Fibroblast of gingiva (primary cell): ENCODE measurements around the gene ATF6.

Experiments
- DNase-seq: peaks from one replicate; pipeline ENCODE4 v3.0.0-alpha.2; 2011; ENCODE audit warnings: low read depth

Gene ATF6

DNA sequence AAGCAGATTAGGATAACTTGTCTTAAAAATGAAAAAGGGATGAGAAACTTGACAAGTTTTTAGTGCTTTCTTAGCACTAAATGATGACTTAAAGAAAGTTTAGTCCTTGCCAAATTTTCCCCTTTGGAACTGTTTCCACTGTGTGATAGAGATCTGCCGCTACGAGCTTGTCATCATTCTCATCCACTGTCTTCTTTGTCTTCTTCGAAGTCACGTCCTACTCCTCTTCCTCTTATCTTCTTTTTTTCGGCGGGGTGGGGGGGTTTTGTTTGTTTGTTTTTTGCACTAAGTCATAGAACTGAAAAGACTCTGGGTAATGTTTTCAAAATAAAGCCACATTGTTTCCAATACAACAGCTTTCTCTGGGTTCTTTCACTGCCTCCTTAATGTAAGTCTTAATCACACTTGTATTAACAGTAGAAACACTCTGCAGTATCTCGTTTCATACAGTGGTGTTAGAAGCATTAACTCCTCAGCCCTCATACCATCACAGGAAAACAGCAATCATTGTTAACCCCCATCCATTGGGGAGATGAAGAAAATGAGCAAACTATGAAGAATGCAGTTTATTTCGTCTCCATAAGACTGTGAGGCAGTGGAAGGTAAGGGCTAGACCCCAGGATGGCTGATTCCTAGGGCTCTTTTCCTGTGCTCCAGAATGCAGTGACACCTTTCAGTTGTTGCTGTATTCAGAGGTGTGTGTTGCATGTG, 175.8 kb downstream of the ATF6 start:
- no peak for DNase-seq

DNA sequence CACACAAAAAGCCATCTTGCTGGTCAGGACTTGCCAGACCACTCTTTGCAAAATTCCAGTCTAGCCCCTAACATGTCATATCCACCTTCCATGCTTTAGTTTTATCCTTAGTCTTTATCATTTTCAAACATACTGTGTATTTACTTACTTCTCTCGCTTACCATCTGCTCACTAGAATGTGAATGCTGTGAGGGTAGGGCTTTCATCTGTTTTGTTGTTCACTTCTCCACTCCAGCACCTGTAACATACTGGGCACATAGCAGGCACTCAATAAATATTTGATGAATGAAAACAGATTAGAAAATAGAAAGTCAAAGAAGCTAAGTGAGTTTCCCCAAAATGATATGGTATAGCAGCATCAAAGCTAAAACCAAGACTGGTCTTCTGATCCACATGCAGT, 177.6 kb downstream of the ATF6 start:
- DNase-seq = no peak

DNA sequence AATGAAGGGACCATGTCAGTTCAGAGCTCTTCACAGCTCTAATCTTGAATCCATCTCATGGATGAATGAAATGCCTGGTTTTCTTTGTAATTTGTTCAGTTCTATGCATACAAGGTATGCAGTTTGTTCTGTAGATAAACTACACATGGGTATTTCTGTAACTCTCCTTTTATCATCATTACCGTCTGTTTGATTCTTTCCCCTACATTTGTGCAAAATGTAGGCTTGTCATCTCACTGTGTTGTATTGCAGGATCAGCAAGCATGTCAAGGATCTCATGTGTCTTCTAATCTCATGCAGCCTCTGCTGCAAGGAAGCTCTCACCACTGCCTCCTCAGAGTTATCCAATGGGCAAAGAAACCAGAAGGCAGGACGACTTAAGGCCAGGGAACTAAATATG, 178.3 kb downstream of the ATF6 start:
- DNase-seq = no peak

DNA sequence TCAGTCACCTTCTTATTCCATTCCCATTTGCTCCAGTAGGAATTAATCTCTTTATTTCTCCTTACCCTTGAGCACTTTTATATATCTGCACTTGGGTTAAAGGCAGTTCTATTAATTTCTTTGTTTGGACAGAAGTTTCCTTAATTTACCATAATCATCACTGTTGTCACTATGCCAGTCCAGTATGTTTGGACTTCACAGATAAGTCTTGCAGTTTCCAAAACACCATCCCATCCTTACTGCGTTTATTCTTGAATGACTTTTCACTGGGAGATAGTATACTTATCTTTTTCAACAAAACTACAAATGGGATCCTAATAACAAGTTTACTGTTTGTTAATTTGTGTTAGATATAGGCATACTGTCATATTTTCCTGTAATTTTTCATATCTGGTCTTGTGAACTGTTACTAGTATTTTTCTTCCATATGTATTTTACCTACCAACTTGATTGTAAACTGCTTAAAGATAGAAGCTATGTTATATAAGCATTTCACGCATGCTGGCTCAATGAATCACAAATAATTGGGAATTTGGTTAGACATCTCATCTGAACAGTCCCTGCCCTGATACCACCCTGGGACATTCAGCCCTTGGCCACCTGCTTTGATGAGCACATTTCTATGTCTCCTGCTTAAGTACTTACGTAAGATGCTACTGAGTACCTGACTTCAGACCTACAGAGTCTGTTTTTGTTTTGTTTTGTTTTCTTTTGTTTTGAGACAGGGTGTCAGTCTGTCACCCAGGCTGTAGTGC, 179.4 kb downstream of the ATF6 start:
- no peak for DNase-seq

DNA sequence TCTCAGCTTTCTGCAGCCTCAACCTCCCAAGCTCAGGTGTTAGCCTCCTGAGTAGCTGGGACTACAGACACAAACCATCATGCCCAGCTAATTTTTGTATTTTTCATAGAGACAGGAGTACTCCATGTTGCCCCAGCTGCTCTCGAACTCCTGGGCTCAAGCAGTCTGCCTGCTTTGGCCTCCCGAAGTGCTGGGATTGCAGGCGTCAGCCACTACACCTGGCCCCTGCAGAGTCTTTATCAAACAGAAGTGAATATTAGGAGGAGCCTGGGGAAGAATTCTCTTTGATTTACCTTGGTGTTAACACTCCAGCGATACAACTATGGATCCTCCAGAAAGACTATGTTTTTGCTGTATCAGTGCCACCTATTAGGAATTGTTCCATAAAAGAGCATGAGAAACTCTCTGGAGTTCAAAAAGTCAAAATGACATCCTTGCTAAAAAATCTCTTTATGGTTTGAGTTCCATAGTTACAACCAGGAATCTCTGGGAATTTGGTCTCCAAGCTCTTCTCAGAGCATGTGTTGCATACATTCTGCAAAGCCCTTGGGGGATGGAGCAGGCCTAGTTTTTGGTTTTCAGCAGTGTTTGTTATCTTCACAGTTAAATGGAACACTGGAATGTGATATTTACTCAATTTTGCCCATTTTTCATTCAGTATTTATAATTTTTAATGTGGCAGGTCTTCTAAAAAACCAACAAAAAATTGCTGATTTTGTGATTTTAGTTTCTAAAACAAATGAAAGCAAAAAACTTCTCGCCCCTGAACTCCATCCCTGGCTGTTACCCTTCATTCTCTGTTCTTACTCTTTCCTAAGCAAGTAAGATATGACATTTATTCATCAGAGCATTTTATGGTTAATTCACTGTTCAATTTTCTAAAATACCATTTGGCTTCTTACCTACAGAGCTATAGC, 180.2 kb downstream of the ATF6 start:
- DNase-seq = peak; percentile 51

DNA sequence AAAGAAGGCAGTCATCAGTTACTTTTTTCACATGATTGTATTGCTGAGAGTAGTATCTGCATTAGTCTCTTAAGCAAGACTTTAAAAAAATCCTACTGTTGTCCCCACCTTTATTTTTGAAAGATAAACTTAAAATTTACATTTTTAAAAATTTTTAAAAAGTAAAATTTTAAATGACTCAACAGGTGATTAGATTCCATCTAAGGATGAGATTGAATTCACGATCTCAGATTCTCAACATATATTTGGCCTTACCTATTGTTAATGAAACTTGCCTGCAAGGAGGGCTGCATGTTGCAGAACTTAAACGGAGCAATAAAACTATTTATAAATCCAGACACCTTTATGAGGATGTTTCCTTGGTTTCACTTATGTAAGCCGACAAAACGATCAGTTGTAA, 182.3 kb downstream of the ATF6 start:
- no peak for DNase-seq

DNA sequence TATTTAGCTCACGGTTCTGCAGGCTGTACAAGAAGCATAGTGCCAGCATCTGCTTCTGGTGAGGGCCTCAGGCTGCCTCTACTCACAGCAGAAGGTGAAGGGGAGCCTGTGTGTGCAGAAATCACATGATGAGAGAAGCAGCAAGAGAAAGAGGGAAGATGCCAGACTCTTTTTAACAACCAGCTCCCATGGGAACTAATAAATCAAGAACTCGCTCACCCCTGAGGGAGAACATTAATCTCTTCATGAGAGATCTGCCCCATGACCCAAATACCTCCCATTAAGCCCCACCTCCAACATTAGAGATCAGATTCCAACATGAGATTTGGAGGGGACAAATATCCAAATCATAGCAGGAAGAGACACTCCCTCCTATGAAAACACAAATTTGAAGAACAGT, 183.4 kb downstream of the ATF6 start:
- no peak for DNase-seq

DNA sequence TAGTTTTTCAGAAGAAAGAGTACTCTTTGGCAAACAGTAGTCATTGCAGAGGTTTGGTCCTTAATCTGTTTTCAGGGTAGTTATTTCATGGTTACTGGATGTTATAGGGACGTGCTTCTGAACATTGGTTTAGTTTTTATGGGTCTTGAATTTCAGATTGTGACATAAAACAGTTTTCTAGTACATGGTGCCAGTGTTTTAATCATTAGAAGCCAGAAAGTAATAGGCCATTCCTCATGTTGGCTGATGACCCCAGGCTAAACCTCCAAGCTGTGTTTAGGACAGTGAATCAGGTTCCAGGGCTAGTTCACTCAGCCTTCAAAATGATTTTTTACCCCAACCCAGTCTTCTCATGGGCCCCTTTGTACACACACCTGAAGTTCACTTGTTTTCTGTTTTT, 184.3 kb downstream of the ATF6 start:
- DNase-seq = no peak

DNA sequence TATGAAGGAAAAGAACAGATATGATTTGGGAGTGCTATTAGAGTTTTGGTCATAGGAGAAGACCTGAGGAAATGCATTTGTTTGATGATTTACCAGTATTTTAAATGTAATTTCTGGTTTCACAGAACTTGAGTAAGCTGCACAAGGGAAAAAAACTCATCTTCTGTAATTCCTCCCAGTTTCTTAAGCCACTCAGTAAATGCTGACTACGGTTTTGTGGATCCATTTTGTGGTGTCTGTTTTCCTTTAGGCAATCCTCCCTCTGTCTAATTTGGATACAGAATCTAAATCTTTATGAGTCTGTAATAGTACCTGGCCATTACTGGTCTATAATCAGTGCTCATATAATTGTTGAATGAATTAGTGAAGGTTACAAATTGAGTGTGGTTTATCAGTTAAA, 185.5 kb downstream of the ATF6 start:
- no peak for DNase-seq

DNA sequence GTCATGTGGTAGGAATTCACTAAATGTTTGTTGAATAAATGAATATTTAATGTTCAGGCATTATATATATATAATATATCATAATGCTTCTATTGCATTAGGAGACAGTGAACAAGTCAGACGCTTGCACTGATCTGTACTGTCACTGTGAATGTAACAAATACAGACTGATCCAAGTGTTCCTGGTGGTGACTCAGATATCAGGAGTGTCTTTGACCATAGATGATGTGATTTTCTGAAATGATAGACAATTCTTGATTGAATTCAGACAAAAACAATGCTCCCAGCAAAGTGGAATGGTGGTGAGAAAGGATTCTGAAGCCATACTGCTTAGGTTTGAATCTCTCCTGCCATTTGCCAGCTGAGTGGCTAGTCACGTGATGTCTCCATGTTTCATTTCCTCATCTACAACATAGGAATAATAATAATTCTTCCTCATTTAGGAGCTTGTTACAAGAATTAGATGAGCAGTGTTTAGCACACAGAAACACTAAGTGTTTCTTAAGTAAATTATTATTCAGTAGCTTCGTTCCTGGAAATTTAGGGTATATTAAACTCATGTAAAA, 186.6 kb downstream of the ATF6 start:
- no peak for DNase-seq

DNA sequence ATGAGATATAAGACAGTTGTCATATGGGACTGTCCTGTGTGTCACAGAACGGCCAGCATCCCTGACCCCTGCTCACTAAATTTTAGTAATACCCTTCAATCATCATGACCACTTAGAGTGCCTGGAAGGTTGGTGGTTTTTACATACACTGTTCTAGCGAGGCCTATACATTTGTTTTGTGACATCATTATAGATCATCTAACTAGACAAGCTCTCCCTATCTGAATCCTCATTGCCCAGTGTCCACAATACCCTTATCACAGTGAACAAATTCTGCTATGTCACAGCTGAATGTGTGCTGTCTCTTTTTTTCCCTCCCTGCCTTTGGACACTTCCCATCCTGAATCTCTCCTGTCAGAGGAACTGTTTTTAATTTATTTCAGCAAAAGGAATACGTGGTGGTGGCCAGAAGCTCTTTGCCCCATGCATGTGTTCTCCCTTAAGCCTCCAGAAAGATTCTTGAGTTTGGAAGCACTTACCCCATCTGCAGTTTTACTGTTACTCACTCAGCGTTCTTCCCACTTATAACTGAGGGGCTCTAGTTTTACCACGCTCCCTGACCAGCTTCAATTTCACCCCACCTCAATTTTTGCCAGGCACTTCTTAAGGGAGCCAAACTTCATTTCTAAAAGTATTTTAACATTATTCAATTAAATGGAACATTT, 187.3 kb downstream of the ATF6 start:
- DNase-seq = peak; percentile 46

DNA sequence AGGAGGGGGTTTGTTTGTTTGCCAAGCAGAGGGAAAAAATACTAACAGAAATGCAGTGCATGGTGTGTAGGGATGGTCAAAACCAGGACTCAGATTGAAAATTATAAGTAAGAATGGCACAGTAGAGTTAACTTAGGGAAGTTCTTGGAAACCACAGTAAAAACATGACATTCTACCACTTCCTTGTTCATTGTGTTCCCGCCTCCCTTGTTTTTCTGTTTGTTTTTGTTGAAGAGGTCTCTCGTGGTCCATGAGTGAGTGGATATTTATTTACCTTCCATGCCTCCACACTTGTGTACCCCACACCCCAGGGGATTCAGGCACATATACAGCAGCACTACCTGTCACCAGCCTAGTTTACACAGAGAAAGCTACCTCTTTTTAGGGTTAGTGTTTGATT, 187.9 kb downstream of the ATF6 start:
- no peak for DNase-seq

DNA sequence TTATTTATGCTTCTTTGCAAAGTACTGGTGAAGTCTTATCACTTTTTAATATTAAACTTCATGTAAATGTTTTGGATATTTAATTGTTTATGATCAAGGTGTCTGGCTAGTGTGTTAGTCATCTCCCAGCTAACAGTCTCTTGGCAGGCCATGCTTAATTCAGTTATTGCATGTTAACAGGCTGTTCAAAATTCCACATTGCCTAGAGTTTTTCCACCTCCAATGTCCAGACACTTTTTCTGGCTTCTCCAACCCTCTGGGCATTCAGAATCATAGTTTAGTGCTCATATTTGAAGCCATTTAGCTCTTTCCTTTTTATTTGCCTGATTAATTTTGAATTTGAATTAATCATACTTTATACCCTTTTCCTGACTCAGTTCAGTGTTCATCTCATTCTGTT, 188.3 kb downstream of the ATF6 start:
- DNase-seq = no peak

DNA sequence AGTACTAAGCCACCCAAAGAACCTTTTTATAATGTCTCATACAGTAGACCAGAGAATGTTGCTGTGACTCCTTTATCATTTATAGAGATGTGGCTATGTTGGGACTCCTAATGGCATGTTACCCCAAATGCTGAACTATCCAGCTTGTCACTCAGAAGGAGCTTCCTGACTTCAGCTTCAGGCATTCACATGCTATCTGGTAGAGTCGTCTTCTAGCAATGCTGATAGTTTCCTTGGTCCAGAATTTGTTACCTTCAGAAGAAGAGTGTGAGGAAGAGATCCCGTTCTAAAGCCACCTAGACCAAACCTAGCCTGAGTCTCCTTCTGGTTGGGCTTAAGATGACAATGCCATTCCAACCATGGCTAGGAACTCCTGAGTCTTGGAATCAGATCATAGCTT, 189.5 kb downstream of the ATF6 start:
- DNase-seq = no peak

DNA sequence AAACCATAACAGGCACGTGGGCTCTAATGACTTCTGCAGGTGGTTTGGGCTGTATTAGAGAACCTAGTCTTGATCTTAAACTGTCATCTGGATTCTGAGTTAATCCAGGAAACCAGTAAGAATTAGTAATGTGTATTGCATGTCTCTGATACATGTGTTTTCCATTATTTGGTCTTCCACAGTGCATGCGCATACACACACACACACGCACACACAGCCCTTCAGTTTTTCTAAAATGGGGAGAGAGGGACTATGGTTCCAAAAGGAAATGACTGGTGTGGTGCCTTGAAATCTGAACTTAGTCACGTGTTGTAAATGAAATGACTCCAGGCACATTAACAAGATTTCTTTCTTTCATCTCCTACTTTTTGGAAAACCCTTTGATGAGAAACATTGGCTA, 190.0 kb downstream of the ATF6 start:
- peak; percentile 95 for DNase-seq

DNA sequence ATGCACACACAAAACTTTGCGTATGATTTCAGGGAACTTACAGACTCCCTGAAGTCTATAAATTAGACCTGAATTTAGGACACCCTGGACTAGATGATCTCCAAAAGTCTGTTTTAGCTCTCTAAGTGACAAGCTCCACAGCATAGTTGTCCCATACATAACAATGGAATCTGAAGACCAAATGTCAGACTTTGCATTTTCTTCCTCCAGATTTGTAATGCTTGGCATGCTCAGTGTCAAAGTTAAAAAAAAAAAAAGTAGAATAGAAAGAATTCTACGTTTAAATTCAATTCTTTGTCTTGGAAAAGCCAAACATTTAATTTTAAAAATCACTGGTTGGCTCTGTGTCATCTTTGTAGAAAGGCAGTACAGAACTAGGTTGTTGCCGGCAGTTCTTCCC, 190.8 kb downstream of the ATF6 start:
- DNase-seq = no peak

DNA sequence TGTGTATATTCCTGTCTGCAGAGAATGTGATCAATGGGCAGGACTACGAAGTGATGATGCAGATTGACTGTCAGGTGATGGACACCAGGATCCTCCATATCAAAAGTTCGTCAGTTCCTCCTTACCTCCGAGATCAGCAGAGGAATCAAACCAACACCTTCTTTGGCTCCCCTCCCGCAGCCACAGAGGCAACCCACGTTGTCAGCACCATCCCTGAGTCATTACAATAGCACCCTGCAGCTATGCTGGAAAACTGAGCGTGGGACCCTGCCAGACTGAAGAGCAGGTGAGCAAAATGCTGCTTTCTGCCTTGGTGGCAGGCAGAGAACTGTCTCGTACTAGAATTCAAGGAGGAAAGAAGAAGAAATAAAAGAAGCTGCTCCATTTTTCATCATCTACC, 192.3 kb downstream of the ATF6 start:
- no peak for DNase-seq

DNA sequence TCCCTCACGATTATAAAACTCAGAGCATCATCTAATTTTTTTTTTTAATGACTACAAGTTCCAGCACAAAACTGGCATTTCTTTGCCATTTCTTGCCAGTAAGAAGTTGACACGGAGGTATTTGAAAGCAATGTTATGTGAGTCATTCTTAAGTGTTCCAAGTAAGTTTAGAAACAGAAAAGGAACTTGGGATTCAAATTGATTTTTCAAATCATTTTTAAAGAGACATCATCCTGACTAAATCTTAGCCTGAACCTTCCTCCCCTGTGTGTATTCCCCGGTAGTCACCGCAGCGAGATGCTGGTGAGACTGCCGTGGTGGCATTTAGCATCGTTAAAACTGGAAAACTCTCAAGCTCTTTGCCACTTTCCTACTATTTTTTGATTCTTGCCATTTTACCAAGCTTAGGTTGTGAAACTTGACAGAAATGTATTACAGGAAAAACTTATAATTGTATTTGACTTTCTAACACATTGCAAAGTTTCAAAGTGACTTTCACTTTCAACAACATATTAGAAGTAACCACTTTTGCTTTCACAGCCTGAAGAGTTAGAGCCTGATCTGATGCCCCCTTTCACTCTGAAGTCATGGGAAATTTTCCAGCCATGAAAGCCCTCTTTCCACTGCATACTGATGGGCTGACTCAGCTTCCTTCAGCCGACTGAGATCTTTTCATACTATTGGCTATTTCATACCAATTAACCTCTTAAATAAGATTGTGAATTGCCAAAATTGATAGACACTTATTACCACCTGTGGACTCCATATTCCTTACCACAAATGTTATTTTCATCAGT, 196.2 kb downstream of the ATF6 start:
- peak; percentile 81 for DNase-seq

DNA sequence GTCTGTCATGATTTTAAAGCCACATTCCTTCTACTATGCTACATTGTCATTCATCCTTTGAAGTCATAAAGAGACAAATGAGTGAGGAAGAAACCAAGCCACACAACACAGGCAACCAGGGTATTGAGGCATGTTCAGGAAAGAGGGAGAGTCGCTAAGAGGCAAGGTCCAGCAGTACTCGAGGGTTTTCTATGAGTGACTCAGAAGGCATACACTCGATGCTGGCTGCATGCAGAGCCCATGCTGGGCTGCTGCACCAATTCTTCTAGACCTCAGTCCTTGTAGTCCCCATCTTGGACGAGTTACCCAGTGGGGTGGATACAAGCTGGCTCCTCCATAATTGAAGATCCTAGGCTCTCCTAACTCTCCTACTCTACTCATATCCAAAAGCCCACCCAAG, 199.9 kb downstream of the ATF6 start:
- no peak for DNase-seq

DNA sequence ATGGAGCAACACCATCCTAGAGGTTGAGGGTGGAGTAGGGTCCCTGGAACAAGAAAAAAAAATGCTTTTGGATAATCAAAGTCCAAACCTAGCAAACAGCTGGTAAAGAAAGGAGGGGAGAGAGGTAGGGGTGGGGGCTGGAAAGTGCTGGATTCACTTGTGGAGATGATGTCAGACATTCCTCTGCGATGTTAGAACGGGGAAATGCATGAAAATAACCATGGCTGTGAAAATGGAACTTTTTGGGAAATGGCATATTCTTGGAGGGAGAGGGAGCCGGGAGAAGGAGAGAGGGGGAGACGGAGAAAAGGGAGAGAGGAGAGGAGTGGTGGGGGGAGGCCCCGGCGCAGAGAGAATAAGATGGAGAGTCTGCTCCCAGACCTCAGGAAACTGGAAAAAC, 203.9 kb downstream of the ATF6 start:
- no peak for DNase-seq

DNA sequence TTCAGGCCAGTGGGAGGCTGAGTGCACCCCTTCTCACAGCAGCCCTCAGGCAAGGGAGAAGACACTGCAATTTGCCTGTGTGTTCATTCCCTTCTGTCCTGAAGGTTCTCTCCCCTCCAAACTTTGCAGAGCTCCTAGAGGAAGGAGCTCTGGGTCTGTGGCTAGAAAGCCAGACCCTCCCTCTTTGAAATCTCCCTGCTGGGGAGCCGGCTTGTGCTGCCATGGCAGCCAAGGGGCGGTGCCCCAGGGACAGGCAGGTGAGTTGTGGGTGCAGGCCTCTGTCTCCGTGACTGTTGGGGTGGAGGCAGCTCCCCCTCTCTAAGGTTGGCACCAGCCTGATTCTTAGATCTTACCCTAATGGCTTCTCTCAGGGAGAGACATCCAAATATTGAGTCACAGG, 204.5 kb downstream of the ATF6 start:
- no peak for DNase-seq
